ENCODE measurements around the gene UGT1A8. TPM values are rescaled to one million over a fixed set of nuclear protein-coding genes. Genes with fewer than 3 reads are reported as not detected.

The UGT1A8 gene
- total RNA-seq, 1 donor from 2014 or later, result not detected

DNA sequence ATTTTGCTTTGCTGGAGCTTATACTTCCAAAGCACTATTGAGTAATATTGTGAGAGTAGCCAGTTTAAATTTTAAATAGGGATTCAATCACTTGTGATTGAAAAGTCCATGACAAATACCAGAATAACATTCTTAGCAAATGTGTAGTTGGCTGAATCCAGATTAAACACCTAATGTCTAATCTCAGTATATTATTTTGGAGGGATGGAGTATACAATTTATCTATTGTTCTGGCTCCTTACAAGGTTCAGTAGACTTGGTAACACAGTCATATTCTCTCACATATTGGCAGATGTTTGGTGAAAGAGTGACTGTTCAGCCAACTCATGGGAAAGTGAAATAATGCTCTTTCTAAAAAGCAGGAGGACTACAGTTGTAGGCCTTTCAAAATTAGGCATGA, 56.5 kb downstream of the UGT1A8 start:
- no peak overlapping the region for H3K27ac ChIP-seq
- H3K9me3 ChIP-seq, result no peaks in the 10 kb centered on the region
- ATAC-seq (no peak), DNase-seq (no peak)
- H3K27me3 ChIP-seq, result no peaks in the 10 kb centered on the region
- intact Hi-C loops (cut with DNase I), result no loop called here
- no peaks in the 10 kb centered on the region for H3K4me1 ChIP-seq
- no peak overlapping the region for H3K4me3 ChIP-seq
- TF ChIP-seq, protein P1, sequence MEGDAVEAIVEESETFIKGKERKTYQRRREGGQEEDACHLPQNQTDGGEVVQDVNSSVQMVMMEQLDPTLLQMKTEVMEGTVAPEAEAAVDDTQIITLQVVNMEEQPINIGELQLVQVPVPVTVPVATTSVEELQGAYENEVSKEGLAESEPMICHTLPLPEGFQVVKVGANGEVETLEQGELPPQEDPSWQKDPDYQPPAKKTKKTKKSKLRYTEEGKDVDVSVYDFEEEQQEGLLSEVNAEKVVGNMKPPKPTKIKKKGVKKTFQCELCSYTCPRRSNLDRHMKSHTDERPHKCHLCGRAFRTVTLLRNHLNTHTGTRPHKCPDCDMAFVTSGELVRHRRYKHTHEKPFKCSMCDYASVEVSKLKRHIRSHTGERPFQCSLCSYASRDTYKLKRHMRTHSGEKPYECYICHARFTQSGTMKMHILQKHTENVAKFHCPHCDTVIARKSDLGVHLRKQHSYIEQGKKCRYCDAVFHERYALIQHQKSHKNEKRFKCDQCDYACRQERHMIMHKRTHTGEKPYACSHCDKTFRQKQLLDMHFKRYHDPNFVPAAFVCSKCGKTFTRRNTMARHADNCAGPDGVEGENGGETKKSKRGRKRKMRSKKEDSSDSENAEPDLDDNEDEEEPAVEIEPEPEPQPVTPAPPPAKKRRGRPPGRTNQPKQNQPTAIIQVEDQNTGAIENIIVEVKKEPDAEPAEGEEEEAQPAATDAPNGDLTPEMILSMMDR (IDR thresholded peaks at IDR 0.05), result no peak
- no peaks in the 10 kb centered on the region for H3K36me3 ChIP-seq

DNA sequence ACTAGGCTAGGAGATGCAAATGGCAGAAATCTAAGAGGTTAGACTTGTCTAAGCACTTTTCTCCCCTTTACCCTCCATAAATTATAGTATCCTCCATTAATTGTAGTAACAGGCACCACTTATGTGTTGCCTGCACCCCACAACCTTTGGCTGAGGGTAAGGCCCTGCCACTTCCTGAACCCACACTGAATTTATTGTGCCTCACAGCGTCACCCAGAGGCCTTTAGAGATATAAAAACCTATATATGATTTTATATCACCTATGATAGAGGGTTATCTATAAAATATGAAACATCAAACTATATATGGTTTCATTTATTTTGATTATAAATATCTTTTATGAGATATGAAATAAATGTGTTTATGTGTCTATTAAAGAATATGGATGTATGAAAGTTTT, 56.9 kb downstream of the UGT1A8 start:
- Histone ChIP-seq H3K9me3 (no peaks in the 10 kb centered on the region), H3K4me1 (no peaks in the 10 kb centered on the region), H3K4me3 (no peak overlapping the region), H3K36me3 (no peaks in the 10 kb centered on the region), H3K27ac (no peak overlapping the region), H3K27me3 (no peaks in the 10 kb centered on the region)
- ATAC-seq, result no peak
- intact Hi-C loops (cut with DNase I), result no loop called here
- TF ChIP-seq, protein P1 (IDR thresholded peaks at IDR 0.05), result no peak
- DNase-seq, result no peak

DNA sequence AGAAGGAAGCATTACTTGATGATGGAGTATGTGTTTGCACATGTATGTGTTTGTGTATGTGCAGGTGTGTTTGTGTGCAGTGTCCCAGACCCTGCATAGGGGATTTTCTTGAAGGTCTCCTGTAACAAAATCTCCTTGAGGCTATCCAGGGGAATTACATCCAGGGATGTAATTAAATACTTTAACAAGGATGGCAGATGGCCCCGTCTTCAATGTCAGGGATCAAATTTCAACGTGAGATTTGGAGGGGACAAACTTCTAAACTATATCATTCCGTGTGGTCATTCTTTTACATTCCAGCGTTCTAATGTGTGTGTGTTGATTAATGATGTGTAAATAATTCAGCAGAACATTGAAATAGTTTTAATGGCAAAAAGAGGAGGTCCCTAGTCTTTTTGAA, 57.6 kb downstream of the UGT1A8 start:
- no peaks in the 10 kb centered on the region for H3K27me3 ChIP-seq
- ATAC-seq (no peak), DNase-seq (no peak)
- H3K36me3 ChIP-seq, result no peaks in the 10 kb centered on the region
- no peaks in the 10 kb centered on the region for H3K4me1 ChIP-seq
- H3K4me3 ChIP-seq, result no peak overlapping the region
- H3K27ac ChIP-seq, result no peak overlapping the region
- no peaks in the 10 kb centered on the region for H3K9me3 ChIP-seq
- intact Hi-C loops (cut with DNase I), result no loop called here
- TF ChIP-seq, protein P1 (IDR thresholded peaks at IDR 0.05), result no peak

DNA sequence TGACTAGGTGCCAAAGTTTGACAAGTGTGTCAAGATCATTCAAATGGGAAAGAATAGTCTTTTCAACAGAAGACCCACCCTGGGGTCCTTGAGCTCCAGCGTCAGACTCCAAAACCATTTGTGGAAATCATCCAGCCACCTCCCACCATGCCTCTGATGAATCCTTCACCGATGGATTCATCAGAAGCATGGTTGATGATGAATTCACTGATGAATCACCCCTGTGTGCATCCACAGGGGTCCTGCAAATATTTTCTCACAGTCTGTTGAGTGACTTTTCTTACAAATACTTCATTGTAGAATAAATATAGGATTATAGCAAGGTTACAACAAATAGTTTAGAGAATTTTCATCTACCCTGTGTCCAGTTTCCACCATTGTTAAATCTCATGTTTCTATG, 58.6 kb downstream of the UGT1A8 start:
- TF ChIP-seq, protein P1 (IDR thresholded peaks at IDR 0.05), result no peak
- ATAC-seq, result no peak

DNA sequence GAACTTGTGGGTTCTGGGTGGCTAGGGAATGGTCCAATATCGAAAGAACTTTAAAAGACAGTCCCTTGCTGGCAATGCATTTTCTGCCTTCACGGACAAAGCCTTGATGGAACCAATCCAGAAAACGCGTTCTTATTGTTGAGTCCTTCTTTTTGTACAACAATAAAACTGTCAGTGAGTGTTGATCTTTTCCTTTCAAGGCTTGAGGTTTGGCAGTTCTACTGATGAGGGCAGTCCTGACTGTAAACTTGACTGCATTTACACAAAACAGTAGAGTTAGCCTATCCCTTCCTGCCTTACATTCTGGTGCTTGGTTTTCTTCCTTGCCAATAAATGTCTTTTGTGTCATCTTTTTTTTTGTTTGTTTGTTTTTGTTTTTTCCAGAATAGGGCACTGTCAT, 61.8 kb downstream of the UGT1A8 start:
- no peaks in the 10 kb centered on the region for H3K36me3 ChIP-seq
- H3K27me3 ChIP-seq, result no peaks in the 10 kb centered on the region
- no peak overlapping the region for H3K4me3 ChIP-seq
- H3K9me3 ChIP-seq, result no peaks in the 10 kb centered on the region
- no peak for DNase-seq
- H3K27ac ChIP-seq, result no peak overlapping the region
- no peak for ATAC-seq
- intact Hi-C loops (cut with DNase I), result no loop called here
- TF ChIP-seq, protein P1 (IDR thresholded peaks at IDR 0.05), result no peak
- no peaks in the 10 kb centered on the region for H3K4me1 ChIP-seq

More for the DNA sequence above, 58.6 kb downstream of the UGT1A8 start:
- Histone ChIP-seq H3K27me3 (no peaks in the 10 kb centered on the region), H3K4me1 (no peaks in the 10 kb centered on the region), H3K4me3 (no peak overlapping the region), H3K9me3 (no peaks in the 10 kb centered on the region), H3K27ac (no peak overlapping the region), H3K36me3 (no peaks in the 10 kb centered on the region)
- intact Hi-C loops (cut with DNase I), result no loop called here
- no peak for DNase-seq

DNA sequence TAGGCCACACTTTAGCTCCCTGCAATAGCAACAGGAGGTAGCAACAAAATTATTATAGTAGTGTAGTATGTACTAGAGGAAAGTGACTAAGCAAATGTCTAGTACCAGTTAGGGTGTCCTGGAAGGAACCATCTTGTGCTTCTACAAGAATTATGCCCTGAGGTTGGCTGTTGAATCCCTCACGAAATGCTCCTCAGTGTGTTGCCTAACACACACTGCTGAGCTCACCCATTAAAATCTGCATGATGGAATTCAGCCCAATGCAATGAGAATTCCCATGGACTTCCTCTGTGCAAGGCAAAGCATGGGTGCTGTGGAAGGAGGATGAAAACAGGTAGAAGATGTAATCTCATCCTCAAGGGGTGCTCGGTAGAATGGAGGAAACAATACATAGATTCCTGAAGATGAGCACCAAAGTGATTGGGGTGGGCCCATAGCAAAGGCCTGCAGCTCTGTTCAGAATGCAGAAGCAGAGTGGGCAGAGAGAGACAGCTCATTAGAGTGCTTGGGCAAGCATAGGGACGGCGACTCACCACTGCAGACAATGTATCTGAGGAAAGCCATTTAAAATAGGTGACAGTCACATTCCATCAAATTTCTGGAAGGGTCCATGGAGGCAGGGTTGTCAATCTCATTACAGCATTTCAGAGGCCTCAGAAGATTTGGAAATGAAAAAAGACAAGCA, 63.1 kb downstream of the UGT1A8 start:
- no peaks in the 10 kb centered on the region for H3K27me3 ChIP-seq
- H3K27ac ChIP-seq, result no peak overlapping the region
- no peak for DNase-seq
- H3K4me3 ChIP-seq, result no peak overlapping the region
- no peaks in the 10 kb centered on the region for H3K36me3 ChIP-seq
- no peaks in the 10 kb centered on the region for H3K9me3 ChIP-seq
- ATAC-seq, result no peak
- intact Hi-C loops (cut with DNase I), result no loop called here
- TF ChIP-seq, protein P1 (IDR thresholded peaks at IDR 0.05), result no peak
- H3K4me1 ChIP-seq, result no peaks in the 10 kb centered on the region

All from upper lobe of right lung (tissue), 1 donor.